Tibial nerve (tissue), 4 donors: ENCODE measurements around the gene NHERF1. TPM values are rescaled to one million over a fixed set of nuclear protein-coding genes. Genes with fewer than 3 reads are reported as not detected.
A peak's percentile ranks its signal among the peaks of the same experiment; 100 is the strongest.

ENCODE experiments used
- DNase-seq, 2 donors: peaks; one replicate each; pipeline ENCODE4 v3.0.0-alpha.2; 2019; ENCODE audit warnings: low spot score in 2 of 2
- H3K27ac ChIP-seq, 4 donors: fragments of 200-600 bp; sonication (generic) in 3 of 4; one replicate each; pipeline ENCODE4 v1.5.1; 2017 to 2019; ENCODE audit warnings: mild to moderate bottlenecking in 1 of 4
- H3K27me3 ChIP-seq, 2 donors: fragments of 200-600 bp; sonication (generic) in 1 of 2; one replicate each; pipeline versions ENCODE4 v1.5.1 to v1.6.0; 2017 to 2019
- H3K36me3 ChIP-seq, 3 donors: fragments of 200-600 bp; sonication (generic); one replicate each; pipeline ENCODE4 v1.5.1; 2018 to 2019
- H3K4me1 ChIP-seq, 4 donors: fragments of 200-600 bp; sonication (generic) in 3 of 4; one replicate each; pipeline ENCODE4 v1.5.1; 2017 to 2019
- H3K4me3 ChIP-seq, 4 donors: fragments of 200-600 bp; sonication (generic) in 3 of 4; one replicate each; pipeline ENCODE4 v1.5.1; 2017 to 2019; ENCODE audit warnings: mild to moderate bottlenecking in 1 of 4, moderate library complexity in 1 of 4
- H3K9me3 ChIP-seq, 4 donors: fragments of 200-600 bp; sonication (generic) in 3 of 4; one replicate each; pipeline ENCODE4 v1.5.1; 2017 to 2019
- EP300 ChIP-seq, 2 donors: sonication (generic); formaldehyde crosslinking; IDR thresholded peaks; one replicate each; pipeline ENCODE4 v1.6.1; 2017; ENCODE audit warnings: antibody characterized with exemption in 2 of 2, mild to moderate bottlenecking in 1 of 2
- POLR2A ChIP-seq, 2 donors: fragments of 450-650 bp; IDR thresholded peaks; one replicate each; pipeline ENCODE4 v1.6.1; 2017; ENCODE audit warnings: antibody characterized with exemption in 2 of 2, mild to moderate bottlenecking in 2 of 2, moderate library complexity in 2 of 2
- WGBS, 2 donors: methylation state at CpG; one replicate each; pipeline ENCODE4 v1.1.5; 2018; 5-methylcytosine and 5-hydroxymethylcytosine counted together
- total RNA-seq, 4 donors: library from RNA; depleted of rRNA; stranded (reverse); fragments of >200 nt; gene quantifications; one replicate each; pipeline ENCODE4 v1.1.0, GENCODE V29; 2016
- TF ChIP-seq, protein P1 (sequence below), 5 experiments: fragments of 200-600 bp in 3 of 5; fragments of 450-650 bp in 2 of 5; sonication (generic) in 3 of 5; IDR thresholded peaks; one replicate each; pipeline ENCODE4 v1.5.1; 2016 to 2019; ENCODE audit warnings: antibody characterized with exemption in 5 of 5, mild to moderate bottlenecking in 3 of 5, moderate library complexity in 2 of 5

NHERF1 gene
- total RNA-seq, 4 donors from 2014 or later: 42.2 to 55.2 (median 53.0) TPM

DNA sequence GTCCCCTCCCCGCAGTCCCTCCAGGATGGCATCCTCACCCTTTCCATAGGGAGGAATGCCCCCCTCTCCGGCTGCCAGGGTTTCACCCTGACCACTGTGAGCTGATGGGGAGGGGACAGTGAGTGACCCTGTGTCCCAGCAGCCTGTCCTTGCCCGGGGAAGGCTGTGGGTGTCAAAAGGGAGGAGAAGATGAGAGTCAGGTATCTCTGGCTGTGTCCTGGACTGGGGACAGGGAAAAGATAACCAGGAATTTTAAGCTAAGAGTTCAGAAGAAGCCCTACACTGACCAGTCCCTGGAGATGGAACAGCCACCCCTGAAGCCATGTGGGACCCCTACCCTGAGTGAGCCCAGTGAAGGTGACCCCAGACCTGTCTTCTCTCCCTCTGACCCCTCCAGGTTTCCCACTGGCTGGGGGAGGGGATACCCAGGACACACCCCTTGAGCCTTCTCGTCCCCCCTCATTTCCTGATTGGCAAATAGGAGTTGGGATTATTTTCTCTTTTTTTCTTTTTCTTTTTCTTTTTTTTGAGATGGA lies 16.4 kb downstream of the NHERF1 start:
- Histone ChIP-seq H3K4me3 (no peak overlapping the region), H3K36me3 (peaks cover 0 to 16% (median 0%) of the 10 kb centered on the region in 3 donors), H3K27ac (peak overlapping the region in 3 of 4 donors; percentile 72 to 91 (median 85)), H3K27me3 (no peaks in the 10 kb centered on the region), H3K4me1 (peaks cover 0 to 85% (median 58%) of the 10 kb centered on the region in 4 donors), H3K9me3 (no peaks in the 10 kb centered on the region)
- DNase-seq: no peak
- TF ChIP-seq EP300 (IDR thresholded peaks at IDR 0.05) (no peak), POLR2A (IDR thresholded peaks at IDR 0.05) (no peak)
- TF ChIP-seq, protein P1, sequence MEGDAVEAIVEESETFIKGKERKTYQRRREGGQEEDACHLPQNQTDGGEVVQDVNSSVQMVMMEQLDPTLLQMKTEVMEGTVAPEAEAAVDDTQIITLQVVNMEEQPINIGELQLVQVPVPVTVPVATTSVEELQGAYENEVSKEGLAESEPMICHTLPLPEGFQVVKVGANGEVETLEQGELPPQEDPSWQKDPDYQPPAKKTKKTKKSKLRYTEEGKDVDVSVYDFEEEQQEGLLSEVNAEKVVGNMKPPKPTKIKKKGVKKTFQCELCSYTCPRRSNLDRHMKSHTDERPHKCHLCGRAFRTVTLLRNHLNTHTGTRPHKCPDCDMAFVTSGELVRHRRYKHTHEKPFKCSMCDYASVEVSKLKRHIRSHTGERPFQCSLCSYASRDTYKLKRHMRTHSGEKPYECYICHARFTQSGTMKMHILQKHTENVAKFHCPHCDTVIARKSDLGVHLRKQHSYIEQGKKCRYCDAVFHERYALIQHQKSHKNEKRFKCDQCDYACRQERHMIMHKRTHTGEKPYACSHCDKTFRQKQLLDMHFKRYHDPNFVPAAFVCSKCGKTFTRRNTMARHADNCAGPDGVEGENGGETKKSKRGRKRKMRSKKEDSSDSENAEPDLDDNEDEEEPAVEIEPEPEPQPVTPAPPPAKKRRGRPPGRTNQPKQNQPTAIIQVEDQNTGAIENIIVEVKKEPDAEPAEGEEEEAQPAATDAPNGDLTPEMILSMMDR (IDR thresholded peaks at IDR 0.05): no peak
- 54 to 72% methylated on average over 4 of the region's 4 CpGs for WGBS, 2 donors

DNA sequence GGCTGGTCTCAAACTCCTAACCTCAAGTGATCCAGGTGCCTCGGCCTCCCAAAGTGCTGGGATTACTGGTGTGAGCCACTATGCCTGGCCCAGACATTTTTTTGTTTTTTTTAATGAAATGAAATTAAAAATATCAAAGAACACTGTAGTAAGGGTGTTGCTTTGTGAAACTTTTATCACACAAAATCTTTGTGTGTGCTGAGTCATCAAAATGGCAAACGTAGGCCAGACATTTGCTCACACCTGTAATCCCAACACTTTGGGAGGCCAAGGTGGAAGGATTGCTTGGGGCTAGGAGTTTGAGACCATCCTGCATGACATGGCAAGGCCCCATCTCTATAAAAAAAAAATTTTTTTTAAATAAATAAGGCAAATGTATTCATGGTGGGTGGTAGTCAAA lies 18.0 kb downstream of the NHERF1 start:
- no peaks in the 10 kb centered on the region for H3K9me3 ChIP-seq
- WGBS, 2 donors: 69 to 79% methylated on average over 2 of the region's 2 CpGs
- H3K4me1 ChIP-seq: peaks cover 0 to 77% (median 45%) of the 10 kb centered on the region in 4 donors
- TF ChIP-seq POLR2A (IDR thresholded peaks at IDR 0.05) (no peak), EP300 (IDR thresholded peaks at IDR 0.05) (no peak)
- TF ChIP-seq, protein P1 (IDR thresholded peaks at IDR 0.05): no peak
- no peak overlapping the region for H3K4me3 ChIP-seq
- peaks cover 0 to 31% (median 0%) of the 10 kb centered on the region in 3 donors for H3K36me3 ChIP-seq
- H3K27ac ChIP-seq: peak overlapping the region in 3 of 4 donors; percentile 50 to 84 (median 82)
- no peaks in the 10 kb centered on the region for H3K27me3 ChIP-seq
- no peak for DNase-seq

DNA sequence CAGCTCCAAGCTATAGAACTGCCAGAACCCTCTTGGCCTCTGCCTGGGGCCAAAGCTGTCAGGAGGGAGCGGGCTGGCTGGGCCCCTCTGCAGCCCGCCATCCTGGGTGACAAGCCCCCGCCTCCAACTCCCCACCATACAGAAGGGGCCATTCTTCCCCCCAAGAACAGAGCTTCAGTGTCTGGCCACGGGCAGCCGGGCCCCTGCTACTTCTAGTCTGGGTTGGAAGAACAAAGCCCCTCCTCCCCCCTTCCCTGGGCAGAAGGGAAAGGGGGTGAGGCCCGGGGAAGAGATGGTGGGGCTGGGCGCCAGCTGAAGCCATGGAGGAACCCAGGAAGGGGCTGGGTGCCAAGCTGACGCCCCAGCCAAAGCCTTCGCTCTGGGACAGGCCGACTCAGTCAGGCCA lies 18.7 kb downstream of the NHERF1 start:
- H3K27ac ChIP-seq: peak overlapping the region; percentile 50 to 84 (median 73)
- DNase-seq: no peak

DNA sequence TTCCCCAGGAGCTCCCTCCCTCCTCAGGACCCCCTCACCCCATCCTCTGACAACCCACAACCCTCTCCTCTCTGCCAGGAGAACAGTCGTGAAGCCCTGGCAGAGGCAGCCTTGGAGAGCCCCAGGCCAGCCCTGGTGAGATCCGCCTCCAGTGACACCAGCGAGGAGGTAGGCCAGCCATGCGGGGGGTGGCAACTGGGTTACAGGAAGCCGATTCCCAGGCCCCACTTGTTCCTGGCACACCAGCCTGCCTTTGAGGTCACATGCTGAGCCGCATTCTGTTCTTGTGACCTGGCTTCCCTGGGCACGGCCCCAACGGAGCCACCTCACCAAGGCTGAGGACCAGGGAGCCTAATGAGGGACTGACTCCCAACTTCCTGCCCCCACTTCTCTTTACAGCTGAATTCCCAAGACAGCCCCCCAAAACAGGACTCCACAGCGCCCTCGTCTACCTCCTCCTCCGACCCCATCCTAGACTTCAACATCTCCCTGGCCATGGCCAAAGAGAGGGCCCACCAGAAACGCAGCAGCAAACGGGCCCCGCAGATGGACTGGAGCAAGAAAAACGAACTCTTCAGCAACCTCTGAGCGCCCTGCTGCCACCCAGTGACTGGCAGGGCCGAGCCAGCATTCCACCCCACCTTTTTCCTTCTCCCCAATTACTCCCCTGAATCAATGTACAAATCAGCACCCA lies 19.8 kb downstream of the NHERF1 start:
- TF ChIP-seq EP300 (IDR thresholded peaks at IDR 0.05): no peak
- TF ChIP-seq, protein P1 (IDR thresholded peaks at IDR 0.05): peak in 1 of 5 experiments; percentile 11
- H3K4me3 ChIP-seq: no peak overlapping the region
- 39 to 53% methylated on average over 17 of the region's 17 CpGs for WGBS, 2 donors
- DNase-seq: no peak
- no peaks in the 10 kb centered on the region for H3K9me3 ChIP-seq
- peak overlapping the region; percentile 50 to 84 (median 73) for H3K27ac ChIP-seq
- peaks cover 0 to 49% (median 8%) of the 10 kb centered on the region in 3 donors for H3K36me3 ChIP-seq
- H3K27me3 ChIP-seq: no peaks in the 10 kb centered on the region
- H3K4me1 ChIP-seq: peaks cover 0 to 59% (median 28%) of the 10 kb centered on the region in 4 donors

More for the DNA sequence above, 18.7 kb downstream of the NHERF1 start:
- TF ChIP-seq POLR2A (IDR thresholded peaks at IDR 0.05) (no peak), EP300 (IDR thresholded peaks at IDR 0.05) (peak in 1 of 2 donors; percentile 65)
- TF ChIP-seq, protein P1 (IDR thresholded peaks at IDR 0.05): no peak
- H3K27me3 ChIP-seq: no peaks in the 10 kb centered on the region
- WGBS, 2 donors: 44 to 50% methylated on average over 9 to 10 of the region's 10 CpGs
- no peak overlapping the region for H3K4me3 ChIP-seq
- H3K9me3 ChIP-seq: no peaks in the 10 kb centered on the region
- peaks cover 0 to 38% (median under 1%) of the 10 kb centered on the region in 3 donors for H3K36me3 ChIP-seq
- H3K4me1 ChIP-seq: peaks cover 0 to 70% (median 39%) of the 10 kb centered on the region in 4 donors

DNA sequence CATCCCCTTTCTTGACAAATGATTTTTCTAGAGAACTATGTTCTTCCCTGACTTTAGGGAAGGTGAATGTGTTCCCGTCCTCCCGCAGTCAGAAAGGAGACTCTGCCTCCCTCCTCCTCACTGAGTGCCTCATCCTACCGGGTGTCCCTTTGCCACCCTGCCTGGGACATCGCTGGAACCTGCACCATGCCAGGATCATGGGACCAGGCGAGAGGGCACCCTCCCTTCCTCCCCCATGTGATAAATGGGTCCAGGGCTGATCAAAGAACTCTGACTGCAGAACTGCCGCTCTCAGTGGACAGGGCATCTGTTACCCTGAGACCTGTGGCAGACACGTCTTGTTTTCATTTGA lies 20.3 kb downstream of the NHERF1 start:
- Histone ChIP-seq H3K4me3 (no peak overlapping the region), H3K27me3 (no peaks in the 10 kb centered on the region), H3K9me3 (no peaks in the 10 kb centered on the region), H3K27ac (peak overlapping the region in 3 of 4 donors; percentile 64 to 84 (median 82)), H3K36me3 (peaks cover 0 to 54% (median 8%) of the 10 kb centered on the region in 3 donors), H3K4me1 (peaks cover 0 to 56% (median 23%) of the 10 kb centered on the region in 4 donors)
- DNase-seq: no peak
- WGBS, 2 donors: 67 to 74% methylated on average over 7 of the region's 7 CpGs
- TF ChIP-seq, protein P1 (IDR thresholded peaks at IDR 0.05): no peak
- TF ChIP-seq EP300 (IDR thresholded peaks at IDR 0.05) (no peak), POLR2A (IDR thresholded peaks at IDR 0.05) (no peak)
